Upper lobe of left lung (tissue), 4 donors: ENCODE data around the gene PPFIA2.

Experiments used
- CTCF ChIP-seq, 6 experiments: fragments of 450-650 bp in 4 of 6; fragments of 200-600 bp in 2 of 6; sonication (generic) in 2 of 6; IDR thresholded peaks; one replicate each; pipeline ENCODE4 v1.5.1; 2016 to 2019; ENCODE audit warnings: antibody characterized with exemption in 6 of 6
- EP300 ChIP-seq, 4 donors: sonication (generic); formaldehyde crosslinking; IDR thresholded peaks; one replicate each; pipeline ENCODE4 v1.5.1; 2017; ENCODE audit warnings: antibody characterized with exemption in 4 of 4, control low read depth in 2 of 4
- POLR2A ChIP-seq, 4 donors: fragments of 450-650 bp; IDR thresholded peaks; one replicate each; pipeline ENCODE4 v1.5.1; 2016 to 2017; ENCODE audit warnings: antibody characterized with exemption in 4 of 4, mild to moderate bottlenecking in 2 of 4
- POLR2AphosphoS5 ChIP-seq, 2 donors: sonication (generic); formaldehyde crosslinking; IDR thresholded peaks; one replicate each; pipeline ENCODE4 v1.5.1; 2017; ENCODE audit warnings: antibody characterized with exemption in 2 of 2

- TF ChIP-seq CTCF (IDR thresholded peaks at IDR 0.05): no peak
- TF ChIP-seq POLR2A (IDR thresholded peaks at IDR 0.05): no peak
- no peak for TF ChIP-seq POLR2AphosphoS5 (IDR thresholded peaks at IDR 0.05)
- TF ChIP-seq EP300 (IDR thresholded peaks at IDR 0.05): no peak
These were observed 29.4 kb downstream of the PPFIA2 start for GRCh38 chr12:81729781-81730180.
